ENCODE results near the gene SIGLEC7.

SIGLEC7 gene

DNA sequence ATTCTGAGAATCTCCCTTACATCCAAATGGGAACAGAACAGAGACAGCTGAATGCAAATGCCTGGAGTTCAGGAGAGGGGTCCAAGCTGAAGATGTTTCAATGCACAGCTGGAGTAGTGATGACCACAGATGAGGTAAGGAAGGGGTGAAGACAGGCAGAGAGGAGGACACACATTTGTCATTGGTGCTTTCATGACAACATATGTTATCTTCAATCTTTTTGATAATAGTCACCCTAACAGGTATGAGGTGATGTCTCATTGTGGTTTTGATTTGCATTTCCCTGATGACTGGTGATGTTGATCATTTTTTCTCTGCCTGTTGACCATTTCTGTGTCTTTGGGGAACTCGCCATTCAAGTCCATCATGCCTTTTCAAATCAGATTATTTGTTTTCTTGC, 19.2 kb downstream of the SIGLEC7 start:
- TF ChIP-seq, protein P1, sequence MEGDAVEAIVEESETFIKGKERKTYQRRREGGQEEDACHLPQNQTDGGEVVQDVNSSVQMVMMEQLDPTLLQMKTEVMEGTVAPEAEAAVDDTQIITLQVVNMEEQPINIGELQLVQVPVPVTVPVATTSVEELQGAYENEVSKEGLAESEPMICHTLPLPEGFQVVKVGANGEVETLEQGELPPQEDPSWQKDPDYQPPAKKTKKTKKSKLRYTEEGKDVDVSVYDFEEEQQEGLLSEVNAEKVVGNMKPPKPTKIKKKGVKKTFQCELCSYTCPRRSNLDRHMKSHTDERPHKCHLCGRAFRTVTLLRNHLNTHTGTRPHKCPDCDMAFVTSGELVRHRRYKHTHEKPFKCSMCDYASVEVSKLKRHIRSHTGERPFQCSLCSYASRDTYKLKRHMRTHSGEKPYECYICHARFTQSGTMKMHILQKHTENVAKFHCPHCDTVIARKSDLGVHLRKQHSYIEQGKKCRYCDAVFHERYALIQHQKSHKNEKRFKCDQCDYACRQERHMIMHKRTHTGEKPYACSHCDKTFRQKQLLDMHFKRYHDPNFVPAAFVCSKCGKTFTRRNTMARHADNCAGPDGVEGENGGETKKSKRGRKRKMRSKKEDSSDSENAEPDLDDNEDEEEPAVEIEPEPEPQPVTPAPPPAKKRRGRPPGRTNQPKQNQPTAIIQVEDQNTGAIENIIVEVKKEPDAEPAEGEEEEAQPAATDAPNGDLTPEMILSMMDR (IDR thresholded peaks at IDR 0.05; ENCODE audit: control insufficient read depth, insufficient read depth, low read depth, low read length, missing control alignments): no peak
- DNase-seq (ENCODE audit: low read depth): no peak
- no peak overlapping the region for H3K4me3 ChIP-seq (ENCODE audit: control insufficient read depth, low read depth, low read length)

DNA sequence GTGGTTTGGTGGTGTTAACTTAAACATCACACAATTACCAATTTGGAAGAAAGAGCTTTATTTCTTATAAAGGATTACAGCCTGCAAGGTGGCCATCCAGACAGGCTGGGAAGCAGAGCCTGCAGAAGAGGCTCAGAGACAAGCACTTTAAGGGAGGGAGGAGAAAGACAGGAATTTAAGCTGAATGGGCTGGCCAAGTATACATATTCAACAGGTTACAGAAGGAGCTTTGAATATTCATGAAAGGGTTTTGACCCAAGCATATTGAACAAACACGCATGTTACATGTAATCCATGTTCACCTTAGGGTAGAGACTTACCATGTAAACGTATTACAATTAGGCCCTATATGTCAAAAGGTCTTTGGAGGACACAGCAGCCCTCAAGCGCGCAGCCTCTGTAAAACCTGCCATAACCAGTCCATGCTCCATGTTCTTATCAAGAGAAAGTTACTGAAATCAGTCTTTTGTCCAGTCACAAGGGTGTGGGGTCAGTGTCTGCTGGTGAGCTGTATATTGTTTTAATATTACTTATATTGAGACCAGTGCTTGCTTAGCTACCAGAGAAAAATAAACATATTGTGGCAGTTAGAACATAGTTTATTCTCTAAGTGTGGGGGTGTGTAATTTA, 19.9 kb downstream of the SIGLEC7 start:
- TF ChIP-seq, protein P1 (IDR thresholded peaks at IDR 0.05; ENCODE audit: control insufficient read depth, insufficient read depth, low read depth, low read length, missing control alignments): no peak
- DNase-seq (ENCODE audit: low read depth): no peak
- H3K4me3 ChIP-seq (ENCODE audit: control insufficient read depth, low read depth, low read length): no peak overlapping the region

DNA sequence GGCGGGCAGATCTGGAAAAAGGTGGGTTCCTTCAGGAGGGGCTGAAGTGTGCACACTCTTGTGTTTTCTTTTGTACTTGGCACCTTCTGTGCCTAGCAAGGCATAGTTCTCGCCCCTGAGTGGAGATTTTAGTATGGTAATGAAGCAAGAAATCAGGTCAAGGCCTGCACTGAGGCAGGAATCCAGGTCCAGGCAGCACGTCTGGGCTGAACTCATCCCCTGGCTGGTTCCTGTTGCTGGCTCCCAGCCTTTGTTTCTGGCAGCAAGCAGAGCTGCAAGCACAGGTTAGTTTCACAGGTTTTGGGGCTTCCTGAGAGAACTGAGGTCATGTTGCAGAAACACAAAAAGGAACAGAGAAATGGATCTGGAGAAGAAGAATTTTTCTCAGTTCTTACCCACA, 21.2 kb downstream of the SIGLEC7 start:
- no peak overlapping the region for H3K4me3 ChIP-seq (ENCODE audit: control insufficient read depth, low read depth, low read length)
- TF ChIP-seq, protein P1 (IDR thresholded peaks at IDR 0.05; ENCODE audit: control insufficient read depth, insufficient read depth, low read depth, low read length, missing control alignments): no peak
- no peak for DNase-seq (ENCODE audit: low read depth)

DNA sequence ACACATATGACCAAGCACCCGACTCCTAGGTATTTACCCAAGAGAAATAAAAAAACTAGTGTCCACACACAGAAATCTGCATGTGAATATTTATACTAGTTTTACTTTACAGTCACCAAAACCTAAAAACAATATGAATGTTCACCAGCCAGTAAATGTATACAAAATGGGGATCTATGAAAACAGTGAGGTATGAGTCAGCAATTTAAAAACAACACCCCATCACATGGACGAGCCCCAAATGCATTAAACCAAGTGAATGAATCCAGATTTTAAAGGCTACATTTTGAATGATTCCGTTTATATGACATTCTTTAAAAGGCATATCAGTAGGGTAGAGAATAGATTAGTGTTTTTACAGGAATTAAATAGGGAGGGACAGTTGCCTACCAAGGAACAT, 22.1 kb downstream of the SIGLEC7 start:
- H3K4me3 ChIP-seq (ENCODE audit: control insufficient read depth, low read depth, low read length): no peak overlapping the region
- TF ChIP-seq, protein P1 (IDR thresholded peaks at IDR 0.05; ENCODE audit: control insufficient read depth, insufficient read depth, low read depth, low read length, missing control alignments): no peak
- DNase-seq (ENCODE audit: low read depth): no peak

DNA sequence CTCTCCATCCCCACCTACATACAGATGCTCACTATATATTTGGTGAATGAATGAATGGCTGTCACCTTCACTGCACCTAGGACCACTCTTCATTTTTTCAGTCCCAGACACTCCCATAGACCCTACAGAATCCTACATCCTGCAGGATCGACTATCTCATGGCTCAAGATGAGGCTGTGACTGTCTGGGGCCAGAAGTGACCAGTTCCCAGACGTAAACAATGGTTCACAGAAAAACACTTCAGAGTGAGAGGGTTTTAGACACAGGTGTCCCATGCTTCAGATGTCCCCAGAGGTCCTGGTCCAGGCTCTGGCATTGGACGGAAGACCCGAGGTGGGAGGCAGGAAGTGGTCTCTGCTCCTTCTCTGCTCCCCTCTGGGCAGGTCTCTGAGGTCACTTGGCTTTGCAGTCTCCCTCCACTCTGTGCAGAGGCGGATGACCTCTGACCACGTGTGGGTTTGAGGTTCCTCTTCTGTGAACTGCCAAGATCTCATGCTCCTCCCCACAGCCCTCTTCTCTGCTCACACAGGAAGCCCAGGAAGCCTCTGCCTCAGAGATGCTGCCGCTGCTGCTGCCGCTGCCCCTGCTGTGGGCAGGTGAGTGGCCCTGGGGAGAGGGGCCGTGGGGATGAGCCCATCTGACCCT, 24.9 kb downstream of the SIGLEC7 start:
- no peak for DNase-seq (ENCODE audit: low read depth)
- TF ChIP-seq, protein P1 (IDR thresholded peaks at IDR 0.05; ENCODE audit: control insufficient read depth, insufficient read depth, low read depth, low read length, missing control alignments): no peak
- no peak overlapping the region for H3K4me3 ChIP-seq (ENCODE audit: control insufficient read depth, low read depth, low read length)

DNA sequence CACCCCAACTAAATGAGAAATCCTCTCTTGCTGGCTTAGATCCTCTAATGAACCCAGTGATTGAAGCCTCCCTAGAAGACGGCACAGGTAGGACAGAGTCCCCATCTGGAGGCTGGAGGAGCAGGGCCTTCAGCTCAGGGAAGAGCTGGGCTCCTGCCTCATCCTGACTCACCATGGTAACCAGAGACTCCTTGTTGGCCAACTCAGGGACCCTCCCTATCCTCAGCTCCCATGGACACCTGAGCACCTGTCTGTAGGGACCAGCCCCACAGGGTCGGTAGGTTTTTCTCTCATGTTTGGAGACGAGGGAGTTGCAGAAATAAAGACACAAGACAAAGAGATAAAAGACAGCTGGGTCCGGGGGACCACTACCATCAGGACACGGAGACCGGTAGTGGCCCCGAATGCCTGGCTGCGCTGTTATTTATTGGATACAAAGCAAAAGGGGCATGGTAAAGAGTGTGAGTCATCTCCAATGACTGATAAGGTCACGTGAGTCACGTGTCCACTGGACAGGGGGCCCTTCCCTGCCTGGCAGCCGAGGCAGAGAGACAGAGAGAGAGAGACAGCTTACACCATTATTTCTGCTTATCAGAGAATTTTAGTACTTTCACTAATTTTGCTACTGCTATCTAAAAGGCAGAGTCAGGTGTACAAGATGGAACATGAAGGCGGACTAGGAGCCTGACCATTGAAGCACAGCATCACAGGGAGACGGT, 26.6 kb downstream of the SIGLEC7 start:
- TF ChIP-seq, protein P1 (IDR thresholded peaks at IDR 0.05; ENCODE audit: control insufficient read depth, insufficient read depth, low read depth, low read length, missing control alignments): no peak
- H3K4me3 ChIP-seq (ENCODE audit: control insufficient read depth, low read depth, low read length): no peak overlapping the region

More for the DNA sequence above, 26.6 kb downstream of the SIGLEC7 start:
- no peak for DNase-seq (ENCODE audit: low read depth)
